ENCODE measurements around the gene FANK1.

Gene FANK1

GRCh38 chr10:125852487-125852886 lies 43.9 kb upstream of the FANK1 start:
- TF ChIP-seq CTCF (IDR thresholded peaks at IDR 0.05; ENCODE audit: control insufficient read depth, insufficient read depth, low read depth, low read length, missing control alignments) = no peak
- no peak for DNase-seq (ENCODE audit: low read depth)
- H3K4me3 ChIP-seq (ENCODE audit: control insufficient read depth, low read depth, low read length) = no peak overlapping the region

GRCh38 chr10:125857185-125857760 lies 39.1 kb upstream of the FANK1 start:
- no peak for DNase-seq (ENCODE audit: low read depth)
- TF ChIP-seq CTCF (IDR thresholded peaks at IDR 0.05; ENCODE audit: control insufficient read depth, insufficient read depth, low read depth, low read length, missing control alignments) = no peak
- no peak overlapping the region for H3K4me3 ChIP-seq (ENCODE audit: control insufficient read depth, low read depth, low read length)

GRCh38 chr10:125859128-125859817 lies 37.1 kb upstream of the FANK1 start:
- H3K4me3 ChIP-seq (ENCODE audit: control insufficient read depth, low read depth, low read length) = no peak overlapping the region
- no peak for TF ChIP-seq CTCF (IDR thresholded peaks at IDR 0.05; ENCODE audit: control insufficient read depth, insufficient read depth, low read depth, low read length, missing control alignments)
- no peak for DNase-seq (ENCODE audit: low read depth)

GRCh38 chr10:125865120-125865519 lies 31.2 kb upstream of the FANK1 start:
- no peak for TF ChIP-seq CTCF (IDR thresholded peaks at IDR 0.05; ENCODE audit: control insufficient read depth, insufficient read depth, low read depth, low read length, missing control alignments)
- no peak for DNase-seq (ENCODE audit: low read depth)
- H3K4me3 ChIP-seq (ENCODE audit: control insufficient read depth, low read depth, low read length) = no peak overlapping the region

GRCh38 chr10:125866421-125867029 lies 29.8 kb upstream of the FANK1 start:
- H3K4me3 ChIP-seq (ENCODE audit: control insufficient read depth, low read depth, low read length) = no peak overlapping the region
- no peak for TF ChIP-seq CTCF (IDR thresholded peaks at IDR 0.05; ENCODE audit: control insufficient read depth, insufficient read depth, low read depth, low read length, missing control alignments)
- no peak for DNase-seq (ENCODE audit: low read depth)

GRCh38 chr10:125868372-125868975 lies 27.9 kb upstream of the FANK1 start:
- peak; percentile 13 for DNase-seq (ENCODE audit: low read depth)
- no peak overlapping the region for H3K4me3 ChIP-seq (ENCODE audit: control insufficient read depth, low read depth, low read length)
- TF ChIP-seq CTCF (IDR thresholded peaks at IDR 0.05; ENCODE audit: control insufficient read depth, insufficient read depth, low read depth, low read length, missing control alignments) = peak; percentile 80
